GM12878 (cell line): ENCODE measurements around the gene ANKDD1B. TPM values are rescaled to one million over a fixed set of nuclear protein-coding genes. Genes with fewer than 3 reads are reported as not detected.

Experiments
- ATF3 ChIP-seq: IDR thresholded peaks from 2 replicates; pipeline ENCODE4 v1.6.1; 2011; ENCODE audit warnings: low read depth, mild to moderate bottlenecking, low read length, moderate library complexity, borderline replicate concordance; ENCODE audit errors: extremely low read depth
- BCL11A ChIP-seq: IDR thresholded peaks from 2 replicates; pipeline ENCODE4 v1.6.1; 2011; ENCODE audit warnings: low read depth, low read length
- CHD2 ChIP-seq: IDR thresholded peaks from 2 replicates; pipeline ENCODE4 v1.6.1; 2011; ENCODE audit warnings: low read depth, low read length, improper control_type of control experiment, borderline replicate concordance
- CTCF ChIP-seq, 3 experiments: IDR thresholded peaks in 2 of 3; conservative IDR thresholded peaks in 1 of 3; 2 replicates each; pipeline ENCODE4 v1.5.1; 2011; ENCODE audit warnings: low read depth in 3 of 3, low read length in 3 of 3, mild to moderate bottlenecking in 3 of 3, control low read depth in 2 of 3, moderate library complexity in 2 of 3, inconsistent platforms in 1 of 3, mixed read lengths in 1 of 3; ENCODE audit not compliant: control insufficient read depth in 2 of 3, insufficient read depth in 1 of 3; ENCODE audit errors: extremely low read depth in 1 of 3
- HSF1 ChIP-seq: fragments of 150-350 bp; IDR thresholded peaks from 2 replicates; pipeline ENCODE4 v1.6.1; 2014; ENCODE audit warnings: mild to moderate bottlenecking, low read depth, low read length
- IRF3 ChIP-seq: fragments of 450-650 bp; IDR thresholded peaks from 2 replicates; pipeline ENCODE4 v1.6.1; 2014; ENCODE audit warnings: mild to moderate bottlenecking
- KAT2A ChIP-seq: conservative IDR thresholded peaks from 2 replicates; pipeline ENCODE4 v1.6.1; 2011; ENCODE audit warnings: low read depth, low read length; ENCODE audit not compliant: control insufficient read depth
- KLF5 ChIP-seq: fragments of 450-650 bp; IDR thresholded peaks from 2 replicates; pipeline ENCODE4 v1.6.1; 2014; ENCODE audit warnings: mild to moderate bottlenecking; ENCODE audit not compliant: partially characterized antibody
- MEF2B ChIP-seq: fragments of 450-650 bp; IDR thresholded peaks from 2 replicates; pipeline ENCODE4 v1.6.1; 2018; ENCODE audit warnings: mild to moderate bottlenecking, moderate library complexity; ENCODE audit not compliant: partially characterized antibody, poor library complexity, severe bottlenecking
- NKRF ChIP-seq: fragments of 450-650 bp; conservative IDR thresholded peaks from 2 replicates; pipeline ENCODE4 v1.6.1; 2017; ENCODE audit warnings: mild to moderate bottlenecking, moderate library complexity
- NR2F1 ChIP-seq: fragments of 450-650 bp; conservative IDR thresholded peaks from 2 replicates; pipeline ENCODE4 v1.6.1; 2017; ENCODE audit warnings: mild to moderate bottlenecking
- POLR2A ChIP-seq: IDR thresholded peaks from 2 replicates; pipeline ENCODE4 v1.6.1; 2011; ENCODE audit warnings: low read depth, mild to moderate bottlenecking, low read length
- POLR2AphosphoS5 ChIP-seq: IDR thresholded peaks from 2 replicates; pipeline ENCODE4 v1.6.1; 2011; ENCODE audit warnings: mild to moderate bottlenecking, low read length, inconsistent platforms
- POU2F2 ChIP-seq: IDR thresholded peaks from 3 replicates; pipeline ENCODE4 v1.6.1; 2011; ENCODE audit warnings: low read depth, mild to moderate bottlenecking, low read length, borderline replicate concordance
- SMAD5 ChIP-seq: IDR thresholded peaks from 2 replicates; pipeline ENCODE4 v1.6.1; 2016; ENCODE audit warnings: antibody characterized with exemption, low read depth
- SRF ChIP-seq, 2 experiments: IDR thresholded peaks; 2 replicates each; pipeline ENCODE4 v1.6.1; 2011; ENCODE audit warnings: low read depth in 2 of 2, low read length in 2 of 2, mild to moderate bottlenecking in 1 of 2, moderate library complexity in 1 of 2
- STAT1 ChIP-seq: fragments of 450-650 bp; conservative IDR thresholded peaks from 2 replicates; pipeline ENCODE4 v1.6.1; 2014; ENCODE audit warnings: antibody characterized with exemption, mild to moderate bottlenecking
- ZBTB11 ChIP-seq: fragments of 450-650 bp; formaldehyde crosslinking; IDR thresholded peaks from 2 replicates; pipeline ENCODE4 v1.5.0; 2022; ENCODE audit warnings: mild to moderate bottlenecking, missing genetic modification characterization
- ZNF207 ChIP-seq: fragments of 450-650 bp; IDR thresholded peaks from 2 replicates; pipeline ENCODE4 v1.6.1; 2014; ENCODE audit warnings: antibody characterized with exemption, mild to moderate bottlenecking, borderline replicate concordance
- polyA plus RNA-seq, 11 experiments: library from polyadenylated mRNA; depleted of rRNA in 4 of 11; unstranded in 6 of 11; stranded (reverse) in 5 of 11; fragments of >200 nt; fragmentation: Nextera tagmentation in 4 of 11; fragmentation: Illumina TruSeq in 1 of 11; extraction: Ambion mirVana in 4 of 11; extraction: Trizol in 1 of 11; gene quantifications; 1 replicate in 1 of 11; 2 replicates in 10 of 11; pipeline versions ENCODE4 v1.2.1 to v1.2.3, GENCODE V29; 2011 to 2016; ENCODE audit warnings: inconsistent platforms in 2 of 11, missing spikeins in 2 of 11, low read depth in 1 of 11
- total RNA-seq, 4 experiments: library from RNA; depleted of rRNA in 3 of 4; stranded (reverse); fragments of >200 nt in 3 of 4; fragmentation: Illumina TruSeq in 1 of 4; extraction: Trizol in 1 of 4; gene quantifications; 2 replicates each; pipeline versions ENCODE4 v1.2.1 to v1.2.3, GENCODE V29; 2013 to 2021

ANKDD1B gene
- total and polyA plus RNA-seq, 10 of the 15 experiments (the other 5 are each of a cell fraction or from before 2014, with no cell fraction given), result 0.34 to 2.4 (median 0.80) TPM

- peak; percentile 24; the same call in 1 of the 2 replicates for TF ChIP-seq NR2F1
- no peak for TF ChIP-seq POU2F2
- no peak for TF ChIP-seq CHD2
- no peak for TF ChIP-seq ZNF207
- TF ChIP-seq IRF3, result no peak
- TF ChIP-seq KLF5, result peak; percentile 27
- TF ChIP-seq NKRF, result 0 out of 2 replicates have a peak, but pooled peaks have one; percentile 15
- peak; percentile 80; the same call in 1 of the 2 replicates for TF ChIP-seq POLR2AphosphoS5
- no peak for TF ChIP-seq HSF1
- no peak for TF ChIP-seq ATF3
- no peak; the same call in 1 of the 2 replicates for TF ChIP-seq ZBTB11
- TF ChIP-seq MEF2B, result no peak
- no peak for TF ChIP-seq STAT1
- TF ChIP-seq SRF (IDR thresholded peaks at IDR 0.05; ENCODE audit: low read depth in 2 of 2, low read length in 2 of 2), result 0 out of 4 replicates have a peak, but pooled peaks of 1 of the 2 experiments have one; percentile 33
- TF ChIP-seq KAT2A, result no peak
- peak; percentile 78 for TF ChIP-seq POLR2A
- TF ChIP-seq SMAD5, result 0 out of 2 replicates have a peak, but pooled peaks have one; percentile 21
- no peak for TF ChIP-seq CTCF (IDR thresholded peaks at IDR 0.05 in 2 of 3, conservative IDR thresholded peaks at IDR 0.05 in 1 of 3; ENCODE audit: control insufficient read depth in 2 of 3, extremely low read depth in 1 of 3, insufficient read depth in 1 of 3, low read depth in 3 of 3, low read length in 3 of 3)
- no peak for TF ChIP-seq BCL11A
Measured at GRCh38 chr5:75668977-75669689, 57.9 kb downstream of the ANKDD1B start (continued).
